Endothelial cell of umbilical vein (primary cell): Measurements from ENCODE around the gene PFKFB1. TPM values are rescaled to one million over a fixed set of nuclear protein-coding genes. Genes with fewer than 3 reads are reported as not detected.

ENCODE experiments used
- BruUV-seq: library from RNA; stranded (reverse); fragments of 400-500 nt; replicated peaks from 2 replicates; lab custom pipeline; 2021; lab: Mats Ljungman, UMichigan
- CTCF ChIA-PET: fragments of 300-600, 350-600 bp; sonication (Branson Sonifier 250); formaldehyde crosslinking; loops from one replicate; lab custom pipeline; 2021; ENCODE audit warnings: antibody characterized with exemption, inconsistent platforms; lab: Charles Lee
- POLR2A ChIA-PET: fragments of 300-600, 350-600 bp; sonication (Branson Sonifier 250); formaldehyde crosslinking; loops from one replicate; lab custom pipeline; 2021; ENCODE audit warnings: antibody characterized with exemption, inconsistent platforms; lab: Charles Lee
- DNase-seq: peaks from one replicate; pipeline ENCODE4 v3.0.0-alpha.2; 2011; ENCODE audit warnings: low read depth, low spot score
- FAIRE-seq: peaks from 2 replicates; lab custom pipeline; 2011; peaks lifted over from hg19 to GRCh38; lab: Jason Lieb, UNC
- H2AFZ ChIP-seq: 2 replicates; pipeline ENCODE4 v1.6.0; 2012; ENCODE audit warnings: low read depth, low read length, control low read depth, inconsistent platforms
- H3K27ac ChIP-seq: 2 replicates; pipeline ENCODE4 v1.5.1; 2011; ENCODE audit warnings: low read depth, mild to moderate bottlenecking, control low read depth, low read length, moderate library complexity; ENCODE audit not compliant: insufficient read depth
- H3K27me3 ChIP-seq, 2 experiments: 2 replicates each; pipeline versions ENCODE4 v1.6.0 to v1.6.1; 2011; ENCODE audit warnings: low read length in 2 of 2, mixed read lengths in 1 of 2; ENCODE audit not compliant: control insufficient read depth in 2 of 2, insufficient read depth in 2 of 2
- H3K36me3 ChIP-seq, 2 experiments: 2 replicates in 1 of 2; 3 replicates in 1 of 2; pipeline ENCODE4 v1.5.1; 2011; ENCODE audit warnings: low read length in 2 of 2, mild to moderate bottlenecking in 1 of 2, moderate library complexity in 1 of 2; ENCODE audit not compliant: control insufficient read depth in 2 of 2, insufficient read depth in 2 of 2; ENCODE audit errors: extremely low read depth in 1 of 2
- H3K4me1 ChIP-seq: 3 replicates; pipeline ENCODE4 v1.5.1; 2011; ENCODE audit warnings: mild to moderate bottlenecking, low read length; ENCODE audit not compliant: control insufficient read depth, insufficient read depth; ENCODE audit errors: extremely low read depth
- H3K4me2 ChIP-seq: 2 replicates; pipeline ENCODE4 v1.6.1; 2011; ENCODE audit warnings: low read length, control low read depth, mixed read lengths; ENCODE audit not compliant: insufficient read depth
- H3K4me3 ChIP-seq, 3 experiments: fragments of 200-600 bp in 1 of 3; sonication (generic), shearing (Covaris generic) in 1 of 3; replicated peaks in 1 of 3; 2 replicates each; pipeline ENCODE4 v1.5.1; 2011 to 2016; ENCODE audit warnings: control low read depth in 3 of 3, low read length in 3 of 3, mild to moderate bottlenecking in 2 of 3, inconsistent platforms in 1 of 3, low read depth in 1 of 3, moderate library complexity in 1 of 3; ENCODE audit not compliant: insufficient read depth in 1 of 3
- H3K79me2 ChIP-seq: 2 replicates; pipeline ENCODE4 v1.6.0; 2012; ENCODE audit warnings: low read length, inconsistent platforms; ENCODE audit not compliant: control insufficient read depth, insufficient read depth
- H3K9ac ChIP-seq: replicated peaks from 2 replicates; pipeline ENCODE3; 2011; ENCODE audit warnings: low read length, control low read depth; ENCODE audit not compliant: insufficient read depth; ENCODE audit errors: extremely low read depth
- H3K9me1 ChIP-seq: replicated peaks from 3 replicates; pipeline ENCODE4 v1.6.0; 2011; ENCODE audit warnings: mild to moderate bottlenecking, low read length; ENCODE audit not compliant: control insufficient read depth, insufficient read depth; ENCODE audit errors: extremely low read depth
- H3K9me3 ChIP-seq: replicated peaks from 2 replicates; pipeline ENCODE4 v1.5.1; 2012; ENCODE audit warnings: low read length, inconsistent platforms; ENCODE audit not compliant: control insufficient read depth, insufficient read depth
- H4K20me1 ChIP-seq: replicated peaks from 2 replicates; pipeline ENCODE3; 2011; ENCODE audit warnings: mild to moderate bottlenecking, low read length; ENCODE audit not compliant: control insufficient read depth, insufficient read depth; ENCODE audit errors: extremely low read depth
- CTCF ChIP-seq, 2 donors: IDR thresholded peaks; 1 replicate in 1 of 2; 2 replicates in 1 of 2; pipeline ENCODE4 v1.5.1; 2011; ENCODE audit warnings: low read length in 2 of 2, mild to moderate bottlenecking in 2 of 2, moderate library complexity in 2 of 2, control low read depth in 1 of 2, inconsistent platforms in 1 of 2, low read depth in 1 of 2; ENCODE audit not compliant: insufficient read depth in 1 of 2; ENCODE audit errors: extremely low read depth in 1 of 2
- EZH2 ChIP-seq: IDR thresholded peaks from 2 replicates; pipeline ENCODE4 v1.6.1; 2012; ENCODE audit warnings: borderline replicate concordance, low read depth, mild to moderate bottlenecking, moderate library complexity, low read length, inconsistent platforms; ENCODE audit not compliant: severe bottlenecking
- FOS ChIP-seq: IDR thresholded peaks from 2 replicates; pipeline ENCODE4 v1.6.1; 2011; ENCODE audit warnings: mild to moderate bottlenecking, low read length, moderate library complexity, borderline replicate concordance; ENCODE audit not compliant: insufficient read depth
- GATA2 ChIP-seq: IDR thresholded peaks from 2 replicates; pipeline ENCODE4 v1.7.0; 2011; ENCODE audit warnings: low read depth, mild to moderate bottlenecking, moderate library complexity, mixed read lengths, low read length; ENCODE audit not compliant: insufficient read length, insufficient read depth
- JUN ChIP-seq: IDR thresholded peaks from 2 replicates; pipeline ENCODE4 v1.6.1; 2011; ENCODE audit warnings: borderline replicate concordance, low read depth; ENCODE audit not compliant: insufficient read length, insufficient read depth
- MAX ChIP-seq: IDR thresholded peaks from 2 replicates; pipeline ENCODE4 v1.6.1; 2011; ENCODE audit not compliant: insufficient read depth, insufficient read length
- MYC ChIP-seq: IDR thresholded peaks from one replicate; pipeline ENCODE4 v1.6.1; 2011; ENCODE audit warnings: mild to moderate bottlenecking, low read depth, low read length
- POLR2A ChIP-seq: IDR thresholded peaks from 2 replicates; pipeline ENCODE4 v1.6.1; 2012; ENCODE audit warnings: low read depth, mild to moderate bottlenecking, control low read depth, low read length
- POLR2AphosphoS5 ChIP-seq: IDR thresholded peaks from 2 replicates; pipeline ENCODE4 v1.6.1; 2012; ENCODE audit warnings: low read depth, mild to moderate bottlenecking, control low read depth, low read length, moderate library complexity; ENCODE audit not compliant: insufficient read depth
- dilution Hi-C: fragments of 300-500 bp; cut with MboI; formaldehyde crosslinking; loops from one replicate; pipeline ENCODE4 v1.15.0; 2019; ENCODE audit warnings: low sequenced_read_pairs; ENCODE audit not compliant: extremely low pct_ligation_motif_present
- intact Hi-C: fragments of 100-400 bp; cut with micrococcal nuclease; formaldehyde crosslinking; loops from one replicate; pipeline ENCODE4 v1.10.0; 2022
- polyA plus RNA-seq, 4 experiments: library from polyadenylated mRNA; depleted of rRNA in 3 of 4; stranded (reverse) in 3 of 4; unstranded in 1 of 4; fragments of >200 nt; gene quantifications; 2 replicates each; pipeline versions ENCODE4 v1.2.1 to v1.2.3, GENCODE V29; 2011 to 2012; ENCODE audit warnings: missing spikeins in 1 of 4
- small RNA-seq: library from RNA; depleted of rRNA; stranded (forward); fragments of <200 nt; gene quantifications from one replicate; pipeline ENCODE3, GENCODE V24; 2012; ENCODE audit warnings: low replicate concordance, low read depth; ENCODE audit not compliant: insufficient read depth, insufficient read length
- total RNA-seq: library from RNA; stranded (reverse); gene quantifications from 2 replicates; pipeline ENCODE4 v1.2.3, GENCODE V29; 2021

Gene PFKFB1
- total and polyA plus RNA-seq, 2 donors (not counting 3 experiments of a cell fraction or from before 2014, with no cell fraction given) = 0.18 to 0.20 TPM

- no peaks in the 10 kb centered on the region for H3K36me3 ChIP-seq
- DNase-seq (no peak), FAIRE-seq (no peak)
- H3K27me3 ChIP-seq = no peaks in the 10 kb centered on the region
- no peaks in the 10 kb centered on the region for H3K9me1 ChIP-seq
- no peak overlapping the region for H3K27ac ChIP-seq
- no TSS peak for BruUV-seq
- ChIA-PET CTCF (no interaction called here), POLR2A (no interaction called here)
- intact Hi-C loops = no loop called here
- no peak overlapping the region for H3K4me2 ChIP-seq
- H3K79me2 ChIP-seq = no peaks in the 10 kb centered on the region
- H3K4me1 ChIP-seq = no peaks in the 10 kb centered on the region
- H3K9ac ChIP-seq = no peak overlapping the region
- no peak overlapping the region for H3K4me3 ChIP-seq
- dilution Hi-C loops = no loop called here
- H3K9me3 ChIP-seq = no peaks in the 10 kb centered on the region
- H2AFZ ChIP-seq = no peak overlapping the region
- no peaks in the 10 kb centered on the region for H4K20me1 ChIP-seq
- TF ChIP-seq MAX = no peak
- no peak for TF ChIP-seq MYC
- no peak for TF ChIP-seq JUN
- TF ChIP-seq CTCF (IDR thresholded peaks at IDR 0.05; ENCODE audit: extremely low read depth in 1 of 2, insufficient read depth in 1 of 2, low read depth in 1 of 2, low read length in 2 of 2) = no peak
- TF ChIP-seq POLR2A = no peak
- TF ChIP-seq GATA2 = no peak
- no peak for TF ChIP-seq FOS
- no peak for TF ChIP-seq EZH2
- TF ChIP-seq POLR2AphosphoS5 = no peak
Measured at GRCh38 chrX:54885740-54886139, 108.2 kb downstream of the PFKFB1 start.

Small RNA genes lying within 50 kb of the gene (small RNA-seq; reads per million reads assigned to genes)
- gene RF00614 = not detected

Other genes starting within 250 kb of the PFKFB1 start
- gene ITIH6, start 195.9 kb downstream of the PFKFB1 start, total RNA-seq = not detected in 2 replicates
- not detected in 2 replicates for gene ITIH6, start 195.9 kb downstream of the PFKFB1 start, polyA plus RNA-seq
- 240 and 241 TPM in 2 replicates for gene MAGED2, start 186.4 kb downstream of the PFKFB1 start, total RNA-seq
- gene MAGED2, start 186.4 kb downstream of the PFKFB1 start, polyA plus RNA-seq = 286 and 309 TPM in 2 replicates
- 13.6 and 21.9 TPM in 2 replicates for gene TRO, start 73.4 kb downstream of the PFKFB1 start, total RNA-seq
- gene TRO, start 73.4 kb downstream of the PFKFB1 start, polyA plus RNA-seq = 34.7 TPM in 2 replicates
- 22.7 and 26.6 TPM in 2 replicates for gene APEX2, start 6.2 kb upstream of the PFKFB1 start, total RNA-seq
- gene APEX2, start 6.2 kb upstream of the PFKFB1 start, polyA plus RNA-seq = 54.1 and 55.9 TPM in 2 replicates
- not detected in 2 replicates for gene ALAS2, start 36.8 kb upstream of the PFKFB1 start, total RNA-seq
- gene ALAS2, start 36.8 kb upstream of the PFKFB1 start, polyA plus RNA-seq = not detected in 2 replicates
- gene PAGE2B, start 80.8 kb upstream of the PFKFB1 start, total RNA-seq = not detected in 2 replicates
- gene PAGE2B, start 80.8 kb upstream of the PFKFB1 start, polyA plus RNA-seq = not detected in 2 replicates
- not detected in 2 replicates for gene PAGE2, start 94.8 kb upstream of the PFKFB1 start, total RNA-seq
- gene PAGE2, start 94.8 kb upstream of the PFKFB1 start, polyA plus RNA-seq = not detected in 2 replicates
- gene PAGE5, start 226.2 kb upstream of the PFKFB1 start, total RNA-seq = not detected in 2 replicates
- not detected in 2 replicates for gene PAGE5, start 226.2 kb upstream of the PFKFB1 start, polyA plus RNA-seq